G401 (cell line): Measurements from ENCODE around the gene CCDC146. TPM values are rescaled to one million over a fixed set of nuclear protein-coding genes. Genes with fewer than 3 reads are reported as not detected.
"Not testable (repeated sequence)": the region's sequence is repeated elsewhere in the genome, so short reads cannot be mapped to it uniquely, and the experiment has no call there.

ENCODE experiments used
- DNase-seq: peaks from one replicate; pipeline ENCODE4 v3.0.0-alpha.2; 2015; ENCODE audit warnings: low spot score
- in situ Hi-C: cut with HindIII; loops from 2 replicates; pipeline ENCODE4 v1.10.0; 2016; ENCODE audit warnings: low sequenced_read_pairs, mixed read lengths
- total RNA-seq: library from RNA; depleted of rRNA; stranded (reverse); fragments of >200 nt; shearing (Covaris generic); gene quantifications from 2 replicates; pipeline ENCODE4 v1.2.3, GENCODE V29; 2014

The CCDC146 gene
- total RNA-seq, 1 experiment from 2014 or later, result 0.61 TPM

GRCh38 chr7:77128582-77129410 lies 6.4 kb downstream of the CCDC146 start:
- in situ Hi-C loops, DNase-seq: not testable (repeated sequence)

GRCh38 chr7:77131781-77132180 lies 9.4 kb downstream of the CCDC146 start:
- DNase-seq, in situ Hi-C loops: not testable (repeated sequence)

GRCh38 chr7:77138668-77139067 lies 16.3 kb downstream of the CCDC146 start:
- DNase-seq, in situ Hi-C loops: not testable (repeated sequence)

GRCh38 chr7:77140291-77140690 lies 17.9 kb downstream of the CCDC146 start:
- in situ Hi-C loops, DNase-seq: not testable (repeated sequence)

GRCh38 chr7:77152232-77152631 lies 29.8 kb downstream of the CCDC146 start:
- in situ Hi-C loops, DNase-seq: not testable (repeated sequence)

- in situ Hi-C loops, result not testable (repeated sequence)
Observed at GRCh38 chr7:77154917-77155464, 32.6 kb downstream of the CCDC146 start.

GRCh38 chr7:77155601-77156377 lies 33.4 kb downstream of the CCDC146 start:
- not testable (repeated sequence) for DNase-seq

More at GRCh38 chr7:77154917-77155464, 32.6 kb downstream of the CCDC146 start:
- not testable (repeated sequence) for DNase-seq

GRCh38 chr7:77157034-77157433 lies 34.6 kb downstream of the CCDC146 start:
- DNase-seq, in situ Hi-C loops: not testable (repeated sequence)

More at GRCh38 chr7:77155601-77156377, 33.4 kb downstream of the CCDC146 start:
- in situ Hi-C loops, result not testable (repeated sequence)

GRCh38 chr7:77157446-77157845 lies 35.0 kb downstream of the CCDC146 start:
- in situ Hi-C loops, result no loop called here
- no peak for DNase-seq

- not testable (repeated sequence) for DNase-seq
Observed at GRCh38 chr7:77171073-77171472, 48.7 kb downstream of the CCDC146 start.

GRCh38 chr7:77172437-77173172 lies 50.2 kb downstream of the CCDC146 start:
- in situ Hi-C loops, DNase-seq: not testable (repeated sequence)

More at GRCh38 chr7:77171073-77171472, 48.7 kb downstream of the CCDC146 start:
- in situ Hi-C loops, result not testable (repeated sequence)

GRCh38 chr7:77174418-77174817 lies 52.0 kb downstream of the CCDC146 start:
- in situ Hi-C loops, DNase-seq: not testable (repeated sequence)

GRCh38 chr7:77175274-77175800 lies 52.9 kb downstream of the CCDC146 start:
- in situ Hi-C loops, DNase-seq: not testable (repeated sequence)

- DNase-seq, in situ Hi-C loops: not testable (repeated sequence)
Observed at GRCh38 chr7:77177321-77177904, 55.0 kb downstream of the CCDC146 start.

- in situ Hi-C loops, DNase-seq: not testable (repeated sequence)
Observed at GRCh38 chr7:77178024-77178423, 55.6 kb downstream of the CCDC146 start.

- DNase-seq, result no peak
- in situ Hi-C loops, result no loop called here
Observed at GRCh38 chr7:77181015-77181595, 58.7 kb downstream of the CCDC146 start.

GRCh38 chr7:77181734-77182133 lies 59.3 kb downstream of the CCDC146 start:
- no peak for DNase-seq
- in situ Hi-C loops, result no loop called here

- in situ Hi-C loops, result no loop called here
- no peak for DNase-seq
Observed at GRCh38 chr7:77182261-77182660, 59.8 kb downstream of the CCDC146 start.
